ENCODE measurements around the gene MACROD2. TPM values are rescaled to one million over a fixed set of nuclear protein-coding genes. Genes with fewer than 3 reads are reported as not detected.
"Not testable (repeated sequence)": the region's sequence is repeated elsewhere in the genome, so short reads cannot be mapped to it uniquely, and the experiment has no call there.

The MACROD2 gene
- total RNA-seq, 5 donors from 2014 or later (not counting 1 experiment from before 2014, with no cell fraction given) = 0.23 to 1.3 (median 0.51) TPM; not detected in 2

- Mint-ChIP-seq H3K4me3 (no peak overlapping the region), H3K4me1 (no peaks in the 10 kb centered on the region), H3K9me3 (peaks cover 5 to 40% (median 29%) of the 10 kb centered on the region in 3 donors), H3K27ac (no peak overlapping the region), H3K36me3 (no peaks in the 10 kb centered on the region), H3K27me3 (no peaks in the 10 kb centered on the region)
- no peak overlapping the region for H3K4me3 ChIP-seq (ENCODE audit: control insufficient read depth in 1 of 2, extremely low read depth in 1 of 2, low read length in 1 of 2)
- no peak overlapping the region for H3K27ac ChIP-seq (ENCODE audit: low read length)
- no peaks in the 10 kb centered on the region for H3K9me3 ChIP-seq
- no peak for DNase-seq
- CTCF ChIA-PET = no interaction called here
- H3K4me1 ChIP-seq (ENCODE audit: control insufficient read depth in 1 of 2, extremely low read depth in 1 of 2, insufficient read depth in 2 of 2, low read length in 2 of 2) = no peaks in the 10 kb centered on the region
- H3K36me3 ChIP-seq (ENCODE audit: control insufficient read depth in 2 of 2, extremely low read depth in 1 of 2, insufficient read depth in 1 of 2, low read length in 1 of 2) = no peaks in the 10 kb centered on the region
- no peak for ATAC-seq (replicated peaks in 1 of 4)
- peaks cover 0 to 2% of the 10 kb centered on the region in 2 experiments for H3K27me3 ChIP-seq (replicated peaks in 1 of 2; ENCODE audit: control insufficient read depth in 2 of 2, extremely low read depth in 1 of 2, insufficient read depth in 2 of 2, low read length in 1 of 2)
- POLR2A ChIA-PET = no interaction called here
- 83% methylated on average over 1 of the region's 1 CpG for WGBS (ENCODE audit: insufficient coverage)
Observed at GRCh38 chr20:14220986-14221385, 225.7 kb downstream of the MACROD2 start.

- ATAC-seq (replicated peaks in 1 of 4) (no peak), DNase-seq (no peak)
- no peak overlapping the region for H3K27ac Mint-ChIP-seq
- Histone ChIP-seq H3K27ac (ENCODE audit: low read length) (no peak overlapping the region), H3K9me3 (no peaks in the 10 kb centered on the region), H3K27me3 (replicated peaks in 1 of 2; ENCODE audit: control insufficient read depth in 2 of 2, extremely low read depth in 1 of 2, insufficient read depth in 2 of 2, low read length in 1 of 2) (peaks cover 0 to 2% of the 10 kb centered on the region in 2 experiments), H3K4me3 (ENCODE audit: control insufficient read depth in 1 of 2, extremely low read depth in 1 of 2, low read length in 1 of 2) (no peak overlapping the region), H3K4me1 (ENCODE audit: control insufficient read depth in 1 of 2, extremely low read depth in 1 of 2, insufficient read depth in 2 of 2, low read length in 2 of 2) (no peaks in the 10 kb centered on the region), H3K36me3 (ENCODE audit: control insufficient read depth in 2 of 2, extremely low read depth in 1 of 2, insufficient read depth in 1 of 2, low read length in 1 of 2) (no peaks in the 10 kb centered on the region)
- CTCF ChIA-PET = no interaction called here
- H3K27me3 Mint-ChIP-seq = no peaks in the 10 kb centered on the region
- H3K4me1 Mint-ChIP-seq = no peaks in the 10 kb centered on the region
- no CpG with 5 or more reads among the region's 3 CpGs for WGBS (ENCODE audit: insufficient coverage)
- peaks cover 5 to 37% (median 17%) of the 10 kb centered on the region in 3 donors for H3K9me3 Mint-ChIP-seq
- POLR2A ChIA-PET = no interaction called here
- H3K36me3 Mint-ChIP-seq = no peaks in the 10 kb centered on the region
- H3K4me3 Mint-ChIP-seq = no peak overlapping the region
Observed at GRCh38 chr20:14223806-14224205, 228.5 kb downstream of the MACROD2 start.

GRCh38 chr20:14226051-14227049 lies 231.0 kb downstream of the MACROD2 start:
- H3K27me3 Mint-ChIP-seq; H3K4me1 Mint-ChIP-seq; H3K9me3 ChIP-seq; H3K27me3 ChIP-seq (replicated peaks in 1 of 2; ENCODE audit: control insufficient read depth in 2 of 2, extremely low read depth in 1 of 2, insufficient read depth in 2 of 2, low read length in 1 of 2); H3K4me3 ChIP-seq (ENCODE audit: control insufficient read depth in 1 of 2, extremely low read depth in 1 of 2, low read length in 1 of 2); H3K4me3 Mint-ChIP-seq; H3K27ac Mint-ChIP-seq; H3K36me3 ChIP-seq (ENCODE audit: control insufficient read depth in 2 of 2, extremely low read depth in 1 of 2, insufficient read depth in 1 of 2, low read length in 1 of 2); H3K27ac ChIP-seq (ENCODE audit: low read length); H3K36me3 Mint-ChIP-seq; DNase-seq; H3K4me1 ChIP-seq (ENCODE audit: control insufficient read depth in 1 of 2, extremely low read depth in 1 of 2, insufficient read depth in 2 of 2, low read length in 2 of 2); ATAC-seq (replicated peaks in 1 of 4): not testable (repeated sequence)
- WGBS (ENCODE audit: insufficient coverage) = 49% methylated on average over 14 of the region's 53 CpGs
- POLR2A ChIA-PET = interaction anchor here in 1 of 2 donors (0.5 kb wide), 1 partner anchor 20 kb away, joined by 3 read pairs; no protein-coding TSS in a partner anchor
- peaks cover 8 to 25% (median 9%) of the 10 kb centered on the region in 3 donors for H3K9me3 Mint-ChIP-seq
- CTCF ChIA-PET = interaction anchor here in 1 of 2 donors (0.6 kb wide), 1 partner anchor 338 kb away, joined by 5 read pairs; no protein-coding TSS in a partner anchor

- peaks cover 4 to 24% (median 13%) of the 10 kb centered on the region in 3 donors for H3K9me3 Mint-ChIP-seq
- Histone ChIP-seq H3K36me3 (ENCODE audit: control insufficient read depth in 2 of 2, extremely low read depth in 1 of 2, insufficient read depth in 1 of 2, low read length in 1 of 2) (no peaks in the 10 kb centered on the region), H3K4me1 (ENCODE audit: control insufficient read depth in 1 of 2, extremely low read depth in 1 of 2, insufficient read depth in 2 of 2, low read length in 2 of 2) (no peaks in the 10 kb centered on the region), H3K4me3 (ENCODE audit: control insufficient read depth in 1 of 2, extremely low read depth in 1 of 2, low read length in 1 of 2) (no peak overlapping the region), H3K27me3 (replicated peaks in 1 of 2; ENCODE audit: control insufficient read depth in 2 of 2, extremely low read depth in 1 of 2, insufficient read depth in 2 of 2, low read length in 1 of 2) (no peaks in the 10 kb centered on the region), H3K9me3 (no peaks in the 10 kb centered on the region), H3K27ac (ENCODE audit: low read length) (no peak overlapping the region)
- H3K36me3 Mint-ChIP-seq = no peaks in the 10 kb centered on the region
- ChIA-PET CTCF (no interaction called here), POLR2A (no interaction called here)
- no peak overlapping the region for H3K4me3 Mint-ChIP-seq
- no peak overlapping the region for H3K27ac Mint-ChIP-seq
- ATAC-seq (replicated peaks in 1 of 4) = no peak
- no CpG with 5 or more reads among the region's 2 CpGs for WGBS (ENCODE audit: insufficient coverage)
- H3K27me3 Mint-ChIP-seq = no peaks in the 10 kb centered on the region
- H3K4me1 Mint-ChIP-seq = no peaks in the 10 kb centered on the region
- DNase-seq = no peak
Observed at GRCh38 chr20:14232650-14233049, 237.3 kb downstream of the MACROD2 start.

- DNase-seq (no peak), ATAC-seq (replicated peaks in 1 of 4) (no peak)
- Mint-ChIP-seq H3K4me1 (no peaks in the 10 kb centered on the region), H3K9me3 (peaks cover 0 to 20% (median 16%) of the 10 kb centered on the region in 3 donors), H3K27ac (no peak overlapping the region), H3K36me3 (no peaks in the 10 kb centered on the region), H3K4me3 (no peak overlapping the region), H3K27me3 (no peaks in the 10 kb centered on the region)
- no CpG with 5 or more reads among the region's 2 CpGs for WGBS (ENCODE audit: insufficient coverage)
- CTCF ChIA-PET = no interaction called here
- H3K9me3 ChIP-seq = no peaks in the 10 kb centered on the region
- H3K4me3 ChIP-seq (ENCODE audit: control insufficient read depth in 1 of 2, extremely low read depth in 1 of 2, low read length in 1 of 2) = no peak overlapping the region
- no peaks in the 10 kb centered on the region for H3K27me3 ChIP-seq (replicated peaks in 1 of 2; ENCODE audit: control insufficient read depth in 2 of 2, extremely low read depth in 1 of 2, insufficient read depth in 2 of 2, low read length in 1 of 2)
- POLR2A ChIA-PET = no interaction called here
- H3K36me3 ChIP-seq (ENCODE audit: control insufficient read depth in 2 of 2, extremely low read depth in 1 of 2, insufficient read depth in 1 of 2, low read length in 1 of 2) = no peaks in the 10 kb centered on the region
- H3K27ac ChIP-seq (ENCODE audit: low read length) = no peak overlapping the region
- H3K4me1 ChIP-seq (ENCODE audit: control insufficient read depth in 1 of 2, extremely low read depth in 1 of 2, insufficient read depth in 2 of 2, low read length in 2 of 2) = no peaks in the 10 kb centered on the region
Observed at GRCh38 chr20:14234666-14235295, 239.5 kb downstream of the MACROD2 start.

GRCh38 chr20:14235355-14235754 lies 240.0 kb downstream of the MACROD2 start:
- ATAC-seq (replicated peaks in 1 of 4) = no peak
- no peak for DNase-seq
- peaks cover 0 to 26% (median 16%) of the 10 kb centered on the region in 3 donors for H3K9me3 Mint-ChIP-seq
- no peaks in the 10 kb centered on the region for H3K36me3 Mint-ChIP-seq
- Histone ChIP-seq H3K4me3 (ENCODE audit: control insufficient read depth in 1 of 2, extremely low read depth in 1 of 2, low read length in 1 of 2) (no peak overlapping the region), H3K36me3 (ENCODE audit: control insufficient read depth in 2 of 2, extremely low read depth in 1 of 2, insufficient read depth in 1 of 2, low read length in 1 of 2) (no peaks in the 10 kb centered on the region), H3K4me1 (ENCODE audit: control insufficient read depth in 1 of 2, extremely low read depth in 1 of 2, insufficient read depth in 2 of 2, low read length in 2 of 2) (no peaks in the 10 kb centered on the region), H3K27ac (ENCODE audit: low read length) (no peak overlapping the region), H3K27me3 (replicated peaks in 1 of 2; ENCODE audit: control insufficient read depth in 2 of 2, extremely low read depth in 1 of 2, insufficient read depth in 2 of 2, low read length in 1 of 2) (no peaks in the 10 kb centered on the region), H3K9me3 (no peaks in the 10 kb centered on the region)
- H3K27me3 Mint-ChIP-seq = no peaks in the 10 kb centered on the region
- no peaks in the 10 kb centered on the region for H3K4me1 Mint-ChIP-seq
- ChIA-PET CTCF (no interaction called here), POLR2A (no interaction called here)
- WGBS (ENCODE audit: insufficient coverage) = 86% methylated on average over 1 of the region's 2 CpGs
- no peak overlapping the region for H3K4me3 Mint-ChIP-seq
- no peak overlapping the region for H3K27ac Mint-ChIP-seq

Data from T-cell (primary cell).